HCT116 (cell line): ENCODE data around the gene NELL1. TPM values are rescaled to one million over a fixed set of nuclear protein-coding genes. Genes with fewer than 3 reads are reported as not detected.

Experiments used
- ATAC-seq: fragments of 200-7000 bp; cut with Tn5 transposase; 2 replicates; pipeline ENCODE4 v1.9.1; 2020; ENCODE audit warnings: mild to moderate bottlenecking, moderate library complexity
- BruUV-seq: library from RNA; stranded (reverse); fragments of 400-500 nt; replicated peaks from 2 replicates; lab custom pipeline; 2021; lab: Mats Ljungman, UMichigan
- CTCF ChIA-PET: fragments of 300-600 bp; sonication (Branson Sonifier 250); formaldehyde crosslinking; loops from one replicate; lab custom pipeline; 2021; ENCODE audit warnings: antibody characterized with exemption; lab: Charles Lee
- POLR2A ChIA-PET: fragments of 300-600, 350-600 bp; sonication (Branson Sonifier 250); formaldehyde crosslinking; loops from one replicate; lab custom pipeline; 2021; ENCODE audit warnings: antibody characterized with exemption; lab: Charles Lee
- RAD21 ChIA-PET, 2 experiments: fragments of 300-600 bp; sonication (Branson Sonifier 250); formaldehyde crosslinking; loops; one replicate each; lab custom pipeline; 2023; ENCODE audit warnings: low total read pairs in 2 of 2; ENCODE audit not compliant: uncharacterized antibody in 2 of 2, unreplicated experiment in 2 of 2, low non-redundant PET in 1 of 2; lab: Charles Lee
- DNase-seq: peaks from one replicate; pipeline ENCODE4 v3.0.0-alpha.2; 2010; ENCODE audit warnings: low read depth, low spot score
- H2AFZ ChIP-seq: fragments of 200-600 bp; shearing (Covaris generic), sonication (generic); 2 replicates; pipeline ENCODE4 v1.6.1; 2017; ENCODE audit warnings: low read depth, mixed run types, mixed read lengths, antibody characterized with exemption, low read length; ENCODE audit not compliant: poor library complexity, severe bottlenecking
- H3K27ac ChIP-seq: 2 replicates; pipeline ENCODE4 v1.5.1; 2012; ENCODE audit warnings: low read depth, low read length
- H3K27me3 ChIP-seq: fragments of 200-600 bp; sonication (generic); 2 replicates; pipeline ENCODE4 v1.6.1; 2016; ENCODE audit warnings: mixed run types, low read length, mixed read lengths; ENCODE audit not compliant: insufficient read depth
- H3K36me3 ChIP-seq, 2 experiments: fragments of 200-500 bp in 1 of 2; fragments of 200-600 bp in 1 of 2; sonication (Bioruptor generic) in 1 of 2; sonication (generic) in 1 of 2; 2 replicates each; pipeline versions ENCODE4 v1.5.1 to v1.6.1; 2014 to 2016; ENCODE audit warnings: low read length in 2 of 2, inconsistent platforms in 1 of 2, mixed read lengths in 1 of 2, mixed run types in 1 of 2; ENCODE audit not compliant: insufficient read depth in 2 of 2, control insufficient read depth in 1 of 2
- H3K4me1 ChIP-seq, 2 experiments: fragments of 200-600 bp in 1 of 2; sonication (generic) in 1 of 2; 2 replicates each; pipeline versions ENCODE4 v1.5.1 to v1.6.1; 2012 to 2017; ENCODE audit warnings: low read length in 2 of 2, inconsistent platforms in 1 of 2, mild to moderate bottlenecking in 1 of 2, mixed read lengths in 1 of 2, mixed run types in 1 of 2, moderate library complexity in 1 of 2; ENCODE audit not compliant: insufficient read depth in 2 of 2, control insufficient read depth in 1 of 2
- H3K4me2 ChIP-seq: fragments of 200-600 bp; sonication (generic); 2 replicates; pipeline ENCODE4 v1.6.1; 2017; ENCODE audit warnings: mixed run types, low read length, mixed read lengths
- H3K4me3 ChIP-seq, 2 experiments: fragments of 200-600 bp in 1 of 2; sonication (generic) in 1 of 2; replicated peaks in 1 of 2; 2 replicates each; pipeline ENCODE4 v1.5.1; 2011 to 2016; ENCODE audit warnings: low read length in 2 of 2, control low read depth in 1 of 2, low read depth in 1 of 2, mild to moderate bottlenecking in 1 of 2, mixed read lengths in 1 of 2, mixed run types in 1 of 2
- H3K79me2 ChIP-seq: fragments of 200-600 bp; sonication (generic); 2 replicates; pipeline ENCODE4 v1.6.1; 2017; ENCODE audit warnings: mild to moderate bottlenecking, mixed run types, low read length, moderate library complexity, mixed read lengths; ENCODE audit not compliant: insufficient read depth
- H3K9ac ChIP-seq: fragments of 200-600 bp; sonication (generic); 2 replicates; pipeline ENCODE4 v1.6.1; 2016; ENCODE audit warnings: low read length, mixed read lengths
- H3K9me2 ChIP-seq: fragments of 200-600 bp; sonication (generic), shearing (Covaris generic); 2 replicates; pipeline ENCODE4 v1.6.1; 2017; ENCODE audit warnings: mixed run types, mild to moderate bottlenecking, moderate library complexity; ENCODE audit not compliant: insufficient read depth
- H3K9me3 ChIP-seq, 2 experiments: fragments of 200-500 bp in 1 of 2; fragments of 200-600 bp in 1 of 2; sonication (Bioruptor generic) in 1 of 2; sonication (generic) in 1 of 2; 2 replicates each; pipeline ENCODE4 v1.6.1; 2014 to 2017; ENCODE audit warnings: low read length in 2 of 2, mixed read lengths in 2 of 2, inconsistent platforms in 1 of 2, low read depth in 1 of 2, mild to moderate bottlenecking in 1 of 2, mixed run types in 1 of 2, moderate library complexity in 1 of 2; ENCODE audit not compliant: control insufficient read depth in 1 of 2, insufficient read depth in 1 of 2
- H4K20me1 ChIP-seq: fragments of 200-600 bp; sonication (generic), shearing (Covaris generic); 2 replicates; pipeline ENCODE4 v1.6.1; 2017; ENCODE audit warnings: mixed run types, mild to moderate bottlenecking, moderate library complexity; ENCODE audit not compliant: insufficient read depth
- EGR1 ChIP-seq: IDR thresholded peaks from 2 replicates; pipeline ENCODE4 v1.6.1; 2012; ENCODE audit warnings: low read depth
- FOSL1 ChIP-seq: IDR thresholded peaks from 2 replicates; pipeline ENCODE4 v1.6.1; 2012; ENCODE audit warnings: low read depth
- POLR2A ChIP-seq: IDR thresholded peaks from 2 replicates; pipeline ENCODE4 v1.7.0; 2011; ENCODE audit warnings: borderline replicate concordance; ENCODE audit not compliant: insufficient read depth, insufficient read length; ENCODE audit errors: extremely low read depth
- SP1 ChIP-seq: IDR thresholded peaks from 2 replicates; pipeline ENCODE4 v1.6.1; 2012; ENCODE audit warnings: low read depth
- ZFX ChIP-seq: fragments of 450-650 bp; IDR thresholded peaks from 2 replicates; pipeline ENCODE4 v1.6.1; 2017
- ZNF274 ChIP-seq: fragments of 200-500 bp; sonication (Bioruptor generic); IDR thresholded peaks from 2 replicates; pipeline ENCODE4 v1.6.1; 2014; ENCODE audit warnings: mild to moderate bottlenecking, low read depth, low read length, inconsistent platforms
- intact Hi-C: fragments of 100-400 bp; cut with micrococcal nuclease; formaldehyde crosslinking; loops from 2 replicates; pipeline ENCODE4 v1.10.0; 2022
- total RNA-seq: library from RNA; stranded (reverse); gene quantifications from one replicate; pipeline ENCODE4 v1.2.1, GENCODE V29; 2021; ENCODE audit not compliant: unreplicated experiment
- TF ChIP-seq, protein P1 (sequence below): IDR thresholded peaks from 2 replicates; pipeline ENCODE4 v1.6.1; 2011; ENCODE audit warnings: mild to moderate bottlenecking, low read length, moderate library complexity; ENCODE audit not compliant: insufficient replicate concordance; ENCODE audit errors: extremely low read depth

Gene NELL1
- total RNA-seq, 1 experiment from 2014 or later: not detected

DNA sequence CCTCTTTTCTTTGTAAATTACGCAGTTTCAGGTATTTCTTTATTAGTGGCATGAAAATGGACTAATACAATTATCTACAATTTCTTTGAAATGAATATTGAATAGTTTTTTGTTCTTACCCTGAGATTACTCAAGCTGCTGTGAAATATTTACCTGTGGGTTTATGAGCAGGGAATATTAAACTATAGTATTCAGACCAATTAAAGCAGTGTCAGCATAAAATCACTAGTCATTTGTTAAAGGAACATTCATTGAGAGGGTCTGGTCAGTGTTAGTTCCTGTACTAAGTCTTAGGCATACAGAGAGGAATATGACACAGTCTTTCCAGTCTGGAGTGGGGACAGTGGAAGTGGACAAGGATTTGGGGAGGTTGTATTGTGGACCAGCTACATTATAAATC lies 877.3 kb downstream of the NELL1 start:
- Histone ChIP-seq H3K27me3 (no peaks in the 10 kb centered on the region), H3K9me3 (peaks cover 4 to 30% of the 10 kb centered on the region in 2 experiments; a peak in 2 of 4 replicates), H3K27ac (no peak overlapping the region), H3K4me3 (no peak overlapping the region), H3K9me2 (no peaks in the 10 kb centered on the region), H2AFZ (no peak overlapping the region), H4K20me1 (no peaks in the 10 kb centered on the region), H3K79me2 (no peaks in the 10 kb centered on the region), H3K9ac (no peak overlapping the region), H3K36me3 (no peaks in the 10 kb centered on the region), H3K4me1 (no peaks in the 10 kb centered on the region), H3K4me2 (no peak overlapping the region)
- RAD21 ChIA-PET: no interaction called here
- DNase-seq (no peak), ATAC-seq (no peak)
- intact Hi-C loops: no loop called here
- TF ChIP-seq POLR2A (no peak), SP1 (no peak)
- no TSS peak for BruUV-seq
- CTCF ChIA-PET: no interaction called here
- POLR2A ChIA-PET: no interaction called here

DNA sequence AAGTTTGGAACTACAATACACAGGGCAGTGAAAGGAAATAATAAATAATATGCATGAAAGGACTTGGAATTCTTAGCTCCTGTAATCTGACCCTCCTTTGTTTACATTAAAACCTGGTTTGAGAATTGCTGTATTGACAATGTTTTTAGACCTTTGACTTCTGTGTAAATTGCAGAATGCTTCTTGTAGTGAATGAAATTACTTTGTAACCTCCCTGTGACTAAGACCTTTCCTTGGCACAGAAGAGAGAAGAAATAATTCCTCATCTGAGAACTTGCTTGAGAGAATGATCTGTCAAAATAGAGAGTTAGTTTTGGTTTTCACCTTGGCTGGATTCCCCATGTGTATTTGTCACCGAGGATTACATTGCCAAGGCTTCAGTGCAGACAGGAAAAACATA lies 883.5 kb downstream of the NELL1 start:
- Histone ChIP-seq H4K20me1 (no peaks in the 10 kb centered on the region), H2AFZ (no peak overlapping the region), H3K27ac (no peak overlapping the region), H3K4me2 (no peak overlapping the region), H3K36me3 (no peaks in the 10 kb centered on the region), H3K27me3 (no peaks in the 10 kb centered on the region), H3K4me3 (no peak overlapping the region), H3K9ac (no peak overlapping the region), H3K9me2 (no peaks in the 10 kb centered on the region), H3K9me3 (peaks cover 10 to 17% of the 10 kb centered on the region in 2 experiments; a peak in 2 of 4 replicates), H3K4me1 (no peaks in the 10 kb centered on the region), H3K79me2 (no peaks in the 10 kb centered on the region)
- intact Hi-C loops: no loop called here
- BruUV-seq: no TSS peak
- ChIA-PET POLR2A (no interaction called here), RAD21 (no interaction called here), CTCF (no interaction called here)
- ATAC-seq (no peak), DNase-seq (no peak)
- TF ChIP-seq ZFX: no peak
- TF ChIP-seq, protein P1, sequence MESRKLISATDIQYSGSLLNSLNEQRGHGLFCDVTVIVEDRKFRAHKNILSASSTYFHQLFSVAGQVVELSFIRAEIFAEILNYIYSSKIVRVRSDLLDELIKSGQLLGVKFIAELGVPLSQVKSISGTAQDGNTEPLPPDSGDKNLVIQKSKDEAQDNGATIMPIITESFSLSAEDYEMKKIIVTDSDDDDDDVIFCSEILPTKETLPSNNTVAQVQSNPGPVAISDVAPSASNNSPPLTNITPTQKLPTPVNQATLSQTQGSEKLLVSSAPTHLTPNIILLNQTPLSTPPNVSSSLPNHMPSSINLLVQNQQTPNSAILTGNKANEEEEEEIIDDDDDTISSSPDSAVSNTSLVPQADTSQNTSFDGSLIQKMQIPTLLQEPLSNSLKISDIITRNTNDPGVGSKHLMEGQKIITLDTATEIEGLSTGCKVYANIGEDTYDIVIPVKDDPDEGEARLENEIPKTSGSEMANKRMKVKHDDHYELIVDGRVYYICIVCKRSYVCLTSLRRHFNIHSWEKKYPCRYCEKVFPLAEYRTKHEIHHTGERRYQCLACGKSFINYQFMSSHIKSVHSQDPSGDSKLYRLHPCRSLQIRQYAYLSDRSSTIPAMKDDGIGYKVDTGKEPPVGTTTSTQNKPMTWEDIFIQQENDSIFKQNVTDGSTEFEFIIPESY: no peak
- no peak for TF ChIP-seq FOSL1
- TF ChIP-seq ZNF274: no peak
- TF ChIP-seq EGR1: no peak
